ENCODE results near the gene SRXN1.

- TF ChIP-seq BHLHE40 (IDR thresholded peaks at IDR 0.05; ENCODE audit: borderline replicate concordance) (no peak), SP1 (IDR thresholded peaks at IDR 0.05) (no peak), NFRKB (IDR thresholded peaks at IDR 0.05) (no peak), FOXK2 (IDR thresholded peaks at IDR 0.05) (no peak), FOXM1 (IDR thresholded peaks at IDR 0.05; ENCODE audit: borderline replicate concordance) (no peak), SUZ12 (IDR thresholded peaks at IDR 0.05) (no peak), ZNF384 (IDR thresholded peaks at IDR 0.05) (no peak)
These were observed 36.3 kb upstream of the SRXN1 start for GRCh38 chr20:689348-689747.

Measured in HEK293T (cell line).